COLO668 (cell line): ENCODE data around the gene GRIN2C.

Experiments
- DNase-seq: peaks from one replicate; lab custom pipeline; 2025; ENCODE audit not compliant: unreplicated experiment; lab: John Stamatoyannopoulos, UW

Gene GRIN2C

GRCh38 chr17:74864866-74865395, 5.2 kb upstream of the GRIN2C start:
- peak; percentile 52 for DNase-seq

GRCh38 chr17:74864297-74864865, 4.7 kb upstream of the GRIN2C start:
- no peak for DNase-seq

- DNase-seq = no peak
Observed at GRCh38 chr17:74863420-74864296, 4.0 kb upstream of the GRIN2C start.

GRCh38 chr17:74862919-74863318, 3.2 kb upstream of the GRIN2C start:
- no peak for DNase-seq

- peak; percentile 72 for DNase-seq
Observed at GRCh38 chr17:74862108-74862901, 2.6 kb upstream of the GRIN2C start.

- DNase-seq = no peak
Observed at GRCh38 chr17:74861662-74862107, 2.0 kb upstream of the GRIN2C start.

- DNase-seq = peak; percentile 6
Observed at GRCh38 chr17:74860872-74861661, 1.4 kb upstream of the GRIN2C start.

- DNase-seq = peak; percentile 16
Observed at GRCh38 chr17:74860229-74860871, 665 bp upstream of the GRIN2C start.

- peak; percentile 4 for DNase-seq
Observed at GRCh38 chr17:74858672-74859458, 820 bp downstream of the GRIN2C start.

GRCh38 chr17:74857191-74857590, 2.5 kb downstream of the GRIN2C start:
- DNase-seq = no peak

GRCh38 chr17:74856112-74856511, 3.6 kb downstream of the GRIN2C start:
- DNase-seq = no peak

GRCh38 chr17:74855323-74855722, 4.4 kb downstream of the GRIN2C start:
- no peak for DNase-seq

- DNase-seq = no peak
Observed at GRCh38 chr17:74854792-74855191, 4.9 kb downstream of the GRIN2C start.

- no peak for DNase-seq
Observed at GRCh38 chr17:74853669-74854068, 6.0 kb downstream of the GRIN2C start.

- DNase-seq = no peak
Observed at GRCh38 chr17:74853048-74853397, 6.7 kb downstream of the GRIN2C start.

GRCh38 chr17:74852237-74853047, 7.2 kb downstream of the GRIN2C start:
- DNase-seq = peak; percentile 35

- peak; percentile 89 for DNase-seq
Observed at GRCh38 chr17:74851612-74852236, 8.0 kb downstream of the GRIN2C start.

GRCh38 chr17:74850914-74851313, 8.8 kb downstream of the GRIN2C start:
- DNase-seq = no peak
